GM23338 (cell line): ENCODE measurements around the gene CMKLR1. TPM values are rescaled to one million over a fixed set of nuclear protein-coding genes. Genes with fewer than 3 reads are reported as not detected.

Experiments
- ATAC-seq: fragments of 200-7000 bp; cut with Tn5 transposase; 3 replicates; pipeline ENCODE4 v1.9.1; 2020
- DNase-seq: peaks from one replicate; pipeline ENCODE4 v3.0.0-alpha.2; 2015; ENCODE audit warnings: low spot score
- H2AFZ ChIP-seq: fragments of 200-600 bp; sonication (generic); 2 replicates; pipeline ENCODE4 v1.8.0; 2016; ENCODE audit warnings: antibody characterized with exemption, mild to moderate bottlenecking, moderate library complexity
- H3F3A ChIP-seq: fragments of 200-600 bp; sonication (generic); replicated peaks from 2 replicates; pipeline ENCODE4 v1.8.0; 2017; ENCODE audit warnings: antibody characterized with exemption, mixed run types, low read depth
- H3K27ac ChIP-seq: fragments of 200-600 bp; sonication (generic); 2 replicates; pipeline ENCODE4 v1.6.1; 2016; ENCODE audit warnings: low read depth
- H3K27me3 ChIP-seq: fragments of 200-600 bp; sonication (generic); 2 replicates; pipeline ENCODE4 v1.8.0; 2016; ENCODE audit warnings: mild to moderate bottlenecking, mixed run types, moderate library complexity; ENCODE audit not compliant: insufficient read depth
- H3K36me3 ChIP-seq: fragments of 200-600 bp; sonication (generic); 2 replicates; pipeline ENCODE4 v1.8.0; 2016; ENCODE audit warnings: mild to moderate bottlenecking; ENCODE audit not compliant: insufficient read depth
- H3K4me1 ChIP-seq: fragments of 200-600 bp; sonication (generic); 2 replicates; pipeline ENCODE4 v1.8.0; 2016; ENCODE audit warnings: mild to moderate bottlenecking, moderate library complexity; ENCODE audit not compliant: insufficient read depth
- H3K4me2 ChIP-seq: fragments of 200-600 bp; sonication (generic); 2 replicates; pipeline ENCODE4 v1.7.1; 2017; ENCODE audit warnings: mixed run types
- H3K4me3 ChIP-seq: fragments of 200-600 bp; sonication (generic); 2 replicates; pipeline ENCODE4 v1.6.1; 2016; ENCODE audit warnings: mixed run types
- H3K79me2 ChIP-seq: fragments of 200-600 bp; sonication (generic); replicated peaks from 2 replicates; pipeline ENCODE4 v1.8.0; 2017; ENCODE audit warnings: mild to moderate bottlenecking; ENCODE audit not compliant: insufficient read depth
- H3K9me2 ChIP-seq: fragments of 200-600 bp; sonication (generic); 2 replicates; pipeline ENCODE4 v1.8.0; 2017; ENCODE audit not compliant: insufficient read depth
- H4K20me1 ChIP-seq: fragments of 200-600 bp; sonication (generic); replicated peaks from 2 replicates; pipeline ENCODE4 v1.8.0; 2017; ENCODE audit warnings: mild to moderate bottlenecking; ENCODE audit not compliant: insufficient read depth
- H3K27ac Mint-ChIP-seq: 2 replicates; pipeline ENCODE4 v1.8.0; 2020; ENCODE audit warnings: inconsistent platforms, mild to moderate bottlenecking, moderate library complexity, mixed read lengths
- H3K27me3 Mint-ChIP-seq: 3 replicates; pipeline ENCODE4 v1.8.0; 2022; ENCODE audit warnings: low read depth, mild to moderate bottlenecking, moderate library complexity, mixed read lengths, inconsistent platforms; ENCODE audit not compliant: insufficient read depth, poor library complexity
- H3K36me3 Mint-ChIP-seq: 3 replicates; pipeline ENCODE4 v1.8.0; 2021; ENCODE audit warnings: low read depth, mild to moderate bottlenecking, inconsistent platforms, moderate library complexity, mixed read lengths
- H3K4me1 Mint-ChIP-seq: 3 replicates; pipeline ENCODE4 v1.8.0; 2020; ENCODE audit warnings: mild to moderate bottlenecking, inconsistent platforms, mixed read lengths
- H3K4me3 Mint-ChIP-seq: 3 replicates; pipeline ENCODE4 v1.8.0; 2021; ENCODE audit warnings: moderate library complexity, mild to moderate bottlenecking, inconsistent platforms, mixed read lengths
- H3K9me3 Mint-ChIP-seq: 3 replicates; pipeline ENCODE4 v1.8.0; 2020; ENCODE audit warnings: moderate library complexity, mild to moderate bottlenecking, inconsistent platforms, mixed read lengths
- CREB1 ChIP-seq: fragments of 250-450 bp; sonication (Bioruptor Pico); IDR thresholded peaks from 2 replicates; pipeline ENCODE4 v1.5.0; 2020; ENCODE audit warnings: low read depth, mild to moderate bottlenecking, moderate library complexity
- CTCF ChIP-seq, 2 experiments: fragments of 200-600 bp in 1 of 2; sonication (generic) in 1 of 2; conservative IDR thresholded peaks; 2 replicates each; pipeline versions ENCODE4 v1.5.1 to v1.6.1; 2016 to 2017; ENCODE audit warnings: antibody characterized with exemption in 2 of 2, low read depth in 2 of 2, mild to moderate bottlenecking in 2 of 2, moderate library complexity in 1 of 2
- ETS1 ChIP-seq: IDR thresholded peaks from 2 replicates; pipeline ENCODE4 v1.6.1; 2016; ENCODE audit warnings: antibody characterized with exemption
- EZH2 ChIP-seq: fragments of 200-600 bp; sonication (generic); IDR thresholded peaks from one replicate; pipeline ENCODE4 v1.8.0; 2017; ENCODE audit warnings: antibody characterized with exemption, mild to moderate bottlenecking, low read depth; ENCODE audit not compliant: unreplicated experiment
- EZH2phosphoT487 ChIP-seq: fragments of 200-600 bp; sonication (generic); IDR thresholded peaks from one replicate; pipeline ENCODE4 v1.8.1; 2018; ENCODE audit warnings: antibody characterized with exemption; ENCODE audit not compliant: unreplicated experiment
- JUNB ChIP-seq: IDR thresholded peaks from one replicate; pipeline ENCODE4 v1.6.1; 2016; ENCODE audit warnings: antibody characterized with exemption; ENCODE audit not compliant: unreplicated experiment
- NANOG ChIP-seq: IDR thresholded peaks from 2 replicates; pipeline ENCODE4 v1.6.1; 2016; ENCODE audit warnings: antibody characterized with exemption, borderline replicate concordance
- POLR2AphosphoS5 ChIP-seq: IDR thresholded peaks from 2 replicates; pipeline ENCODE4 v1.6.1; 2016; ENCODE audit warnings: antibody characterized with exemption, low read depth
- REST ChIP-seq: IDR thresholded peaks from one replicate; pipeline ENCODE4 v1.6.1; 2018; ENCODE audit warnings: antibody characterized with exemption; ENCODE audit not compliant: unreplicated experiment
- STAT1 ChIP-seq: IDR thresholded peaks from one replicate; pipeline ENCODE4 v1.6.1; 2016; ENCODE audit warnings: antibody characterized with exemption; ENCODE audit not compliant: unreplicated experiment
- ZNF114 ChIP-seq: fragments of 250-450 bp; sonication (Bioruptor Pico); IDR thresholded peaks from 2 replicates; pipeline ENCODE4 v1.5.0; 2020; ENCODE audit warnings: mild to moderate bottlenecking, moderate library complexity
- ZNF331 ChIP-seq: fragments of 250-450 bp; sonication (Bioruptor Pico); IDR thresholded peaks from 2 replicates; pipeline ENCODE4 v1.5.0; 2020; ENCODE audit warnings: low read depth, mild to moderate bottlenecking, moderate library complexity
- polyA plus RNA-seq: library from polyadenylated mRNA; unstranded; fragments of >200 nt; fragmentation: Nextera tagmentation; extraction: Ambion mirVana; gene quantifications from 2 replicates; pipeline ENCODE4 v1.2.1, GENCODE V29; 2016
- total RNA-seq: library from RNA; depleted of rRNA; stranded (reverse); fragments of >200 nt; shearing (Covaris generic); gene quantifications from 2 replicates; pipeline ENCODE4 v1.2.3, GENCODE V29; 2014
- TF ChIP-seq, protein P1 (sequence below): fragments of 250-450 bp; sonication (Bioruptor Pico); IDR thresholded peaks from 2 replicates; pipeline ENCODE4 v1.5.0; 2020; ENCODE audit warnings: mild to moderate bottlenecking, moderate library complexity

CMKLR1 gene
- total and polyA plus RNA-seq, 2 experiments from 2014 or later, result 0.40 to 2.6 TPM

DNA sequence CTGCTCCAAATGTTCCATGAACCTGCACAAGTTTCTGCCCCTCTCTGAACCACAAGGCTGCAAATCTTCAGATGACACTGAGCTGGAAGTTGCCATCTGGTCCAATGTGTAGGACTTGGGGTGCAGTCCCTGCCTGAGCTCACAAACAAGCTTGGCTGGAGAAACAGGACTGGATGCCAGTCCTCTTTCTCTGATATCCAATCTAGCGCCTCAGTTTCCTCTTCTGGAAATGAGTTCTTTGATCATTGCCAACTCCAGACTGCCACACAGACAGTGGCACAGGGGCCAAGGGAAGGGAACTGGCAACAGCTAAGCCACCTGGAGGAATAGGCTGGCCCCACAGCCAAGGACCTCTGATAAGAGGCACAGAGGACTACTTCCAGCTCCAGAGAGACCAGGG, 15.5 kb downstream of the CMKLR1 start:
- H3K27ac Mint-ChIP-seq, result no peak overlapping the region
- Histone ChIP-seq H4K20me1 (no peaks in the 10 kb centered on the region), H3K27ac (no peak overlapping the region), H3K27me3 (no peaks in the 10 kb centered on the region), H3K36me3 (no peaks in the 10 kb centered on the region), H3K9me2 (no peaks in the 10 kb centered on the region), H3K4me3 (no peak overlapping the region), H2AFZ (no peak overlapping the region), H3K4me2 (no peak overlapping the region), H3K79me2 (no peaks in the 10 kb centered on the region), H3K4me1 (peaks cover 25% of the 10 kb centered on the region), H3F3A (no peaks in the 10 kb centered on the region)
- no peak for DNase-seq
- TF ChIP-seq, protein P1, sequence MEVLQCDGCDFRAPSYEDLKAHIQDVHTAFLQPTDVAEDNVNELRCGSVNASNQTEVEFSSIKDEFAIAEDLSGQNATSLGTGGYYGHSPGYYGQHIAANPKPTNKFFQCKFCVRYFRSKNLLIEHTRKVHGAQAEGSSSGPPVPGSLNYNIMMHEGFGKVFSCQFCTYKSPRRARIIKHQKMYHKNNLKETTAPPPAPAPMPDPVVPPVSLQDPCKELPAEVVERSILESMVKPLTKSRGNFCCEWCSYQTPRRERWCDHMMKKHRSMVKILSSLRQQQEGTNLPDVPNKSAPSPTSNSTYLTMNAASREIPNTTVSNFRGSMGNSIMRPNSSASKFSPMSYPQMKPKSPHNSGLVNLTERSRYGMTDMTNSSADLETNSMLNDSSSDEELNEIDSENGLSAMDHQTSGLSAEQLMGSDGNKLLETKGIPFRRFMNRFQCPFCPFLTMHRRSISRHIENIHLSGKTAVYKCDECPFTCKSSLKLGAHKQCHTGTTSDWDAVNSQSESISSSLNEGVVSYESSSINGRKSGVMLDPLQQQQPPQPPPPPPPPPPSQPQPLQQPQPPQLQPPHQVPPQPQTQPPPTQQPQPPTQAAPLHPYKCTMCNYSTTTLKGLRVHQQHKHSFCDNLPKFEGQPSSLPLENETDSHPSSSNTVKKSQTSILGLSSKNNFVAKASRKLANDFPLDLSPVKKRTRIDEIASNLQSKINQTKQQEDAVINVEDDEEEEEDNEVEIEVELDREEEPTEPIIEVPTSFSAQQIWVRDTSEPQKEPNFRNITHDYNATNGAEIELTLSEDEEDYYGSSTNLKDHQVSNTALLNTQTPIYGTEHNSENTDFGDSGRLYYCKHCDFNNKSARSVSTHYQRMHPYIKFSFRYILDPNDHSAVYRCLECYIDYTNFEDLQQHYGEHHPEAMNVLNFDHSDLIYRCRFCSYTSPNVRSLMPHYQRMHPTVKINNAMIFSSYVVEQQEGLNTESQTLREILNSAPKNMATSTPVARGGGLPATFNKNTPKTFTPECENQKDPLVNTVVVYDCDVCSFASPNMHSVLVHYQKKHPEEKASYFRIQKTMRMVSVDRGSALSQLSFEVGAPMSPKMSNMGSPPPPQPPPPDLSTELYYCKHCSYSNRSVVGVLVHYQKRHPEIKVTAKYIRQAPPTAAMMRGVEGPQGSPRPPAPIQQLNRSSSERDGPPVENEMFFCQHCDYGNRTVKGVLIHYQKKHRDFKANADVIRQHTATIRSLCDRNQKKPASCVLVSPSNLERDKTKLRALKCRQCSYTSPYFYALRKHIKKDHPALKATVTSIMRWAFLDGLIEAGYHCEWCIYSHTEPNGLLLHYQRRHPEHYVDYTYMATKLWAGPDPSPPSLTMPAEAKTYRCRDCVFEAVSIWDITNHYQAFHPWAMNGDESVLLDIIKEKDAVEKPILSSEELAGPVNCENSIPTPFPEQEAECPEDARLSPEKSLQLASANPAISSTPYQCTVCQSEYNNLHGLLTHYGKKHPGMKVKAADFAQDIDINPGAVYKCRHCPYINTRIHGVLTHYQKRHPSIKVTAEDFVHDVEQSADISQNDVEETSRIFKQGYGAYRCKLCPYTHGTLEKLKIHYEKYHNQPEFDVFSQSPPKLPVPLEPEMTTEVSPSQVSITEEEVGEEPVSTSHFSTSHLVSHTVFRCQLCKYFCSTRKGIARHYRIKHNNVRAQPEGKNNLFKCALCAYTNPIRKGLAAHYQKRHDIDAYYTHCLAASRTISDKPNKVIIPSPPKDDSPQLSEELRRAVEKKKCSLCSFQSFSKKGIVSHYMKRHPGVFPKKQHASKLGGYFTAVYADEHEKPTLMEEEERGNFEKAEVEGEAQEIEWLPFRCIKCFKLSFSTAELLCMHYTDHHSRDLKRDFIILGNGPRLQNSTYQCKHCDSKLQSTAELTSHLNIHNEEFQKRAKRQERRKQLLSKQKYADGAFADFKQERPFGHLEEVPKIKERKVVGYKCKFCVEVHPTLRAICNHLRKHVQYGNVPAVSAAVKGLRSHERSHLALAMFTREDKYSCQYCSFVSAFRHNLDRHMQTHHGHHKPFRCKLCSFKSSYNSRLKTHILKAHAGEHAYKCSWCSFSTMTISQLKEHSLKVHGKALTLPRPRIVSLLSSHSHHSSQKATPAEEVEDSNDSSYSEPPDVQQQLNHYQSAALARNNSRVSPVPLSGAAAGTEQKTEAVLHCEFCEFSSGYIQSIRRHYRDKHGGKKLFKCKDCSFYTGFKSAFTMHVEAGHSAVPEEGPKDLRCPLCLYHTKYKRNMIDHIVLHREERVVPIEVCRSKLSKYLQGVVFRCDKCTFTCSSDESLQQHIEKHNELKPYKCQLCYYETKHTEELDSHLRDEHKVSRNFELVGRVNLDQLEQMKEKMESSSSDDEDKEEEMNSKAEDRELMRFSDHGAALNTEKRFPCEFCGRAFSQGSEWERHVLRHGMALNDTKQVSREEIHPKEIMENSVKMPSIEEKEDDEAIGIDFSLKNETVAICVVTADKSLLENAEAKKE (CRISPR knock-in tag), result no peak
- no peak for TF ChIP-seq REST
- no peak for TF ChIP-seq CTCF (conservative IDR thresholded peaks at IDR 0.05; ENCODE audit: low read depth in 2 of 2)
- TF ChIP-seq EZH2phosphoT487, result no peak
- TF ChIP-seq ZNF331 (CRISPR knock-in tag), result no peak
- no peak for TF ChIP-seq POLR2AphosphoS5
- TF ChIP-seq STAT1, result no peak
- TF ChIP-seq NANOG, result no peak
- no peak for TF ChIP-seq ZNF114 (CRISPR knock-in tag)
- no peak for TF ChIP-seq CREB1 (CRISPR knock-in tag)
- TF ChIP-seq ETS1, result no peak
- no peak for TF ChIP-seq JUNB
- no peak for TF ChIP-seq EZH2
- peaks cover 5% of the 10 kb centered on the region for H3K27me3 Mint-ChIP-seq
- no peak for ATAC-seq
- no peak overlapping the region for H3K4me3 Mint-ChIP-seq
- no peaks in the 10 kb centered on the region for H3K9me3 Mint-ChIP-seq
- no peaks in the 10 kb centered on the region for H3K36me3 Mint-ChIP-seq
- peaks cover 25% of the 10 kb centered on the region for H3K4me1 Mint-ChIP-seq
